GM23248 (cell line): ENCODE data around the gene LAMB3. TPM values are rescaled to one million over a fixed set of nuclear protein-coding genes. Genes with fewer than 3 reads are reported as not detected.

Experiments
- DNase-seq: peaks from one replicate; pipeline ENCODE4 v3.0.0-alpha.2; 2015
- H2AFZ ChIP-seq: fragments of 200-600 bp; sonication (generic); 2 replicates; pipeline ENCODE4 v1.6.1; 2016; ENCODE audit warnings: antibody characterized with exemption
- H3F3A ChIP-seq: fragments of 200-600 bp; sonication (generic); 2 replicates; pipeline ENCODE4 v1.6.1; 2016; ENCODE audit warnings: mild to moderate bottlenecking, antibody characterized with exemption, mixed run types; ENCODE audit not compliant: insufficient read depth
- H3K27ac ChIP-seq: fragments of 200-600 bp; sonication (generic); 2 replicates; pipeline ENCODE4 v1.5.1; 2016; ENCODE audit warnings: mild to moderate bottlenecking
- H3K27me3 ChIP-seq: fragments of 200-600 bp; sonication (generic); replicated peaks from 2 replicates; pipeline ENCODE4 v1.6.1; 2016; ENCODE audit warnings: mild to moderate bottlenecking; ENCODE audit not compliant: insufficient read depth
- H3K36me3 ChIP-seq: fragments of 200-600 bp; sonication (generic); 2 replicates; pipeline ENCODE4 v1.6.1; 2016; ENCODE audit warnings: low read depth, mild to moderate bottlenecking
- H3K4me1 ChIP-seq: fragments of 200-600 bp; sonication (generic); 2 replicates; pipeline ENCODE4 v1.6.1; 2016; ENCODE audit warnings: mild to moderate bottlenecking; ENCODE audit not compliant: insufficient read depth
- H3K4me2 ChIP-seq: fragments of 200-600 bp; sonication (generic); one replicate; pipeline ENCODE4 v1.6.1; 2016; ENCODE audit warnings: mild to moderate bottlenecking; ENCODE audit not compliant: unreplicated experiment
- H3K4me3 ChIP-seq: fragments of 200-600 bp; sonication (generic); 2 replicates; pipeline ENCODE4 v1.5.1; 2016; ENCODE audit warnings: mild to moderate bottlenecking
- H3K79me2 ChIP-seq: fragments of 200-600 bp; sonication (generic); 2 replicates; pipeline ENCODE4 v1.6.1; 2016; ENCODE audit warnings: mild to moderate bottlenecking; ENCODE audit not compliant: insufficient read depth
- H3K9ac ChIP-seq: fragments of 200-600 bp; sonication (generic); 2 replicates; pipeline ENCODE4 v1.6.1; 2016; ENCODE audit warnings: mild to moderate bottlenecking
- H3K9me2 ChIP-seq: fragments of 200-600 bp; sonication (generic); 2 replicates; pipeline ENCODE4 v1.6.1; 2016; ENCODE audit warnings: mixed run types, mild to moderate bottlenecking, moderate library complexity; ENCODE audit not compliant: insufficient read depth
- H3K9me3 ChIP-seq: fragments of 200-600 bp; sonication (generic); one replicate; pipeline ENCODE4 v1.6.1; 2017; ENCODE audit warnings: low read depth
- H4K20me1 ChIP-seq: fragments of 200-600 bp; sonication (generic); 2 replicates; pipeline ENCODE4 v1.6.0; 2016; ENCODE audit not compliant: insufficient read depth
- EZH2 ChIP-seq: fragments of 200-600 bp; sonication (generic); IDR thresholded peaks from 2 replicates; pipeline ENCODE4 v1.6.1; 2018; ENCODE audit warnings: antibody characterized with exemption, mild to moderate bottlenecking; ENCODE audit not compliant: insufficient read depth, poor library complexity, severe bottlenecking
- EZH2phosphoT487 ChIP-seq: fragments of 200-600 bp; sonication (generic); IDR thresholded peaks from 2 replicates; pipeline ENCODE4 v1.6.1; 2018; ENCODE audit warnings: antibody characterized with exemption, moderate library complexity, mild to moderate bottlenecking, low read depth; ENCODE audit not compliant: insufficient read depth
- WGBS, 2 experiments: methylation state at CpG; one replicate each; pipeline ENCODE4 v1.1.6; 2015 to 2017; ENCODE audit warnings: low lambda C conversion rate in 2 of 2, low coverage in 1 of 2; ENCODE audit errors: missing lambda C conversion rate in 2 of 2; 5-methylcytosine and 5-hydroxymethylcytosine counted together
- in situ Hi-C: fragments of 300-500 bp; cut with MboI; formaldehyde crosslinking; loops from 2 replicates; pipeline ENCODE4 v1.15.0; 2020
- polyA plus RNA-seq: library from polyadenylated mRNA; unstranded; fragments of >200 nt; fragmentation: Nextera tagmentation; extraction: Ambion mirVana; gene quantifications from 2 replicates; pipeline ENCODE4 v1.2.1, GENCODE V29; 2016
- total RNA-seq: library from RNA; depleted of rRNA; stranded (reverse); fragments of >200 nt; shearing (Covaris generic); gene quantifications from 2 replicates; pipeline ENCODE4 v1.2.3, GENCODE V29; 2014

The LAMB3 gene
- total and polyA plus RNA-seq, 2 experiments from 2014 or later: 3.0 to 6.8 TPM

GRCh38 chr1:209609791-209610630 lies 42.2 kb downstream of the LAMB3 start:
- no peaks in the 10 kb centered on the region for H4K20me1 ChIP-seq
- 0 out of 2 replicates have a peak, but pooled peaks cover 4% of the 10 kb centered on the region for H3K27me3 ChIP-seq
- no peak overlapping the region for H3K4me3 ChIP-seq
- H2AFZ ChIP-seq: no peak overlapping the region
- no peaks in the 10 kb centered on the region for H3K79me2 ChIP-seq
- no peak overlapping the region for H3K4me2 ChIP-seq
- no peaks in the 10 kb centered on the region for H3F3A ChIP-seq
- no peaks in the 10 kb centered on the region for H3K36me3 ChIP-seq
- DNase-seq: no peak
- in situ Hi-C loops: no loop called here
- 55 to 60% methylated on average over 8 of the region's 8 CpGs for WGBS, 2 experiments
- no peak for TF ChIP-seq EZH2phosphoT487
- TF ChIP-seq EZH2: no peak
- H3K9me3 ChIP-seq: no peaks in the 10 kb centered on the region
- H3K27ac ChIP-seq: no peak overlapping the region
- no peaks in the 10 kb centered on the region for H3K4me1 ChIP-seq
- H3K9ac ChIP-seq: no peak overlapping the region
- H3K9me2 ChIP-seq: no peaks in the 10 kb centered on the region

- H3K9me3 ChIP-seq: no peaks in the 10 kb centered on the region
- in situ Hi-C loops: no loop called here
Observed at GRCh38 chr1:209609041-209609790, 43.0 kb downstream of the LAMB3 start.

GRCh38 chr1:209607795-209608178 lies 44.4 kb downstream of the LAMB3 start:
- no peaks in the 10 kb centered on the region for H3K79me2 ChIP-seq
- H4K20me1 ChIP-seq: no peaks in the 10 kb centered on the region
- H2AFZ ChIP-seq: no peak overlapping the region
- H3K4me3 ChIP-seq: no peak overlapping the region
- no peaks in the 10 kb centered on the region for H3K4me1 ChIP-seq
- WGBS, 2 experiments: 76 to 84% methylated on average over 8 of the region's 8 CpGs
- in situ Hi-C loops: no loop called here
- H3K4me2 ChIP-seq: no peak overlapping the region
- no peaks in the 10 kb centered on the region for H3F3A ChIP-seq
- 0 out of 2 replicates have a peak, but pooled peaks cover 4% of the 10 kb centered on the region for H3K27me3 ChIP-seq
- no peaks in the 10 kb centered on the region for H3K9me3 ChIP-seq
- H3K27ac ChIP-seq: no peak overlapping the region
- TF ChIP-seq EZH2phosphoT487 (no peak), EZH2 (no peak)
- H3K36me3 ChIP-seq: no peaks in the 10 kb centered on the region
- DNase-seq: no peak
- no peaks in the 10 kb centered on the region for H3K9me2 ChIP-seq
- no peak overlapping the region for H3K9ac ChIP-seq

More at GRCh38 chr1:209609041-209609790, 43.0 kb downstream of the LAMB3 start:
- Histone ChIP-seq H3K36me3 (no peaks in the 10 kb centered on the region), H3K27ac (no peak overlapping the region), H3K79me2 (no peaks in the 10 kb centered on the region), H3F3A (no peaks in the 10 kb centered on the region), H3K4me1 (no peaks in the 10 kb centered on the region), H2AFZ (no peak overlapping the region), H3K9me2 (no peaks in the 10 kb centered on the region), H3K9ac (no peak overlapping the region), H3K27me3 (0 out of 2 replicates have a peak, but pooled peaks cover 4% of the 10 kb centered on the region), H4K20me1 (no peaks in the 10 kb centered on the region), H3K4me3 (no peak overlapping the region), H3K4me2 (no peak overlapping the region)
- 22 to 33% methylated on average over 9 of the region's 9 CpGs for WGBS, 2 experiments
- TF ChIP-seq EZH2phosphoT487 (no peak), EZH2 (no peak)
- DNase-seq: peak; percentile 19

GRCh38 chr1:209607102-209607794 lies 45.0 kb downstream of the LAMB3 start:
- no peaks in the 10 kb centered on the region for H3K9me2 ChIP-seq
- H3F3A ChIP-seq: no peaks in the 10 kb centered on the region
- no peaks in the 10 kb centered on the region for H3K9me3 ChIP-seq
- 65 to 67% methylated on average over 1 of the region's 1 CpG for WGBS, 2 experiments
- no peak overlapping the region for H2AFZ ChIP-seq
- no peaks in the 10 kb centered on the region for H3K36me3 ChIP-seq
- H3K4me3 ChIP-seq: no peak overlapping the region
- no peaks in the 10 kb centered on the region for H4K20me1 ChIP-seq
- no peak overlapping the region for H3K4me2 ChIP-seq
- 0 out of 2 replicates have a peak, but pooled peaks cover 4% of the 10 kb centered on the region for H3K27me3 ChIP-seq
- H3K79me2 ChIP-seq: no peaks in the 10 kb centered on the region
- no peak overlapping the region for H3K9ac ChIP-seq
- in situ Hi-C loops: no loop called here
- peak; percentile 73 for DNase-seq
- TF ChIP-seq EZH2phosphoT487 (no peak), EZH2 (no peak)
- H3K4me1 ChIP-seq: no peaks in the 10 kb centered on the region
- no peak overlapping the region for H3K27ac ChIP-seq
